ENCODE results near the gene SPTA1. TPM values are rescaled to one million over a fixed set of nuclear protein-coding genes. Genes with fewer than 3 reads are reported as not detected.

The SPTA1 gene
- total RNA-seq, 1 donor from 2014 or later, result not detected

- no peak for DNase-seq
- Histone ChIP-seq H3K9me3 (no peaks in the 10 kb centered on the region), H3K4me1 (no peaks in the 10 kb centered on the region), H3K27me3 (no peaks in the 10 kb centered on the region), H3K36me3 (no peaks in the 10 kb centered on the region), H3K4me3 (no peak overlapping the region), H3K27ac (no peak overlapping the region)
- TF ChIP-seq CTCF (IDR thresholded peaks at IDR 0.05), result no peak
- intact Hi-C loops (cut with DNase I), result no loop called here
- no peak for ATAC-seq
These were observed 47.6 kb downstream of the SPTA1 start for GRCh38 chr1:158638904-158639303.

DNA sequence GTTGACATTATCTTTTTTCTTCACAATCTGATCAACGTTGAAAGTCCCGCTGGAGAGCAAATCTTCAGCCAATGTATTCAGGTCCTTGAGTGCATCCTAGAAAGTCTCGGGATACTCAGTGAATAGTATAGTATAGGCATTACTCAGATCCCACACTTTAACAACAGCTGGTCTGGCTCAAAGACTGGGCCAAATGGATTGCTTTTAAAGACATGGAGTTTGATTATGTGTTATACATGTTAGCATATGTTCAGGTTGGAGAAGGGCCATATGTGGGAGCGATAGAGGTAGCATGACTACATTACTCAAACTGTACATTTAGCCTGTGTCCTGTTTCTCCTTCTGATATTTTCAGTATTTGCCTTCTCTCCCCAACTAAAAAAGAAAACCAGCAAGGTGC is 48.4 kb downstream of the SPTA1 start:
- intact Hi-C loops (cut with DNase I), result no loop called here
- Histone ChIP-seq H3K9me3 (no peaks in the 10 kb centered on the region), H3K36me3 (no peaks in the 10 kb centered on the region), H3K27ac (no peak overlapping the region), H3K4me1 (no peaks in the 10 kb centered on the region), H3K27me3 (no peaks in the 10 kb centered on the region), H3K4me3 (no peak overlapping the region)
- ATAC-seq (no peak), DNase-seq (no peak)
- TF ChIP-seq CTCF (IDR thresholded peaks at IDR 0.05), result no peak

DNA sequence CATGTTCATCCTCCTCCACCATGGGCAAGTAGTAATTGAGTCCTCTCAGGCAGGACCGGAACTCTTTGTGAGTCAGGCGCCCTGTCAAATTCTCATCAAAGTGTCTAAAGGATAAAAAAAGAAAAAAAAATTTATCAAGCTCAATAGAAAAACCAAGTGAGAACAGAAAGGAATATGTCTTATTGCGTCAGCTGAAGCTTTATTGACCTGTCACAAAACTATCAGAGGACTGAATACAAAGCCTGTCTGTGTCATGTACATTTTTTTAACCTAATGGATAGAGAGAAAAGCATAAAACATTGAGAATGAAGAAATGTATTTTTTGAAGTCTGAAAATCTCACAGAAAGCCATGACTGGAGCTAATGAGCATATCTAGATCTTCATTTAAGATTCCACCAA is 72.8 kb downstream of the SPTA1 start:
- Histone ChIP-seq H3K4me3 (no peak overlapping the region), H3K4me1 (no peaks in the 10 kb centered on the region), H3K36me3 (no peaks in the 10 kb centered on the region), H3K27me3 (no peaks in the 10 kb centered on the region), H3K27ac (no peak overlapping the region), H3K9me3 (no peaks in the 10 kb centered on the region)
- intact Hi-C loops (cut with DNase I), result no loop called here
- no peak for DNase-seq
- no peak for ATAC-seq
- TF ChIP-seq CTCF (IDR thresholded peaks at IDR 0.05), result no peak

- Histone ChIP-seq H3K27me3 (no peaks in the 10 kb centered on the region), H3K36me3 (no peaks in the 10 kb centered on the region), H3K4me3 (no peak overlapping the region), H3K27ac (no peak overlapping the region), H3K9me3 (no peaks in the 10 kb centered on the region), H3K4me1 (no peaks in the 10 kb centered on the region)
- intact Hi-C loops (cut with DNase I), result no loop called here
- TF ChIP-seq CTCF (IDR thresholded peaks at IDR 0.05), result no peak
- no peak for DNase-seq
- no peak for ATAC-seq
These were observed 74.6 kb downstream of the SPTA1 start for GRCh38 chr1:158611916-158612315.

DNA sequence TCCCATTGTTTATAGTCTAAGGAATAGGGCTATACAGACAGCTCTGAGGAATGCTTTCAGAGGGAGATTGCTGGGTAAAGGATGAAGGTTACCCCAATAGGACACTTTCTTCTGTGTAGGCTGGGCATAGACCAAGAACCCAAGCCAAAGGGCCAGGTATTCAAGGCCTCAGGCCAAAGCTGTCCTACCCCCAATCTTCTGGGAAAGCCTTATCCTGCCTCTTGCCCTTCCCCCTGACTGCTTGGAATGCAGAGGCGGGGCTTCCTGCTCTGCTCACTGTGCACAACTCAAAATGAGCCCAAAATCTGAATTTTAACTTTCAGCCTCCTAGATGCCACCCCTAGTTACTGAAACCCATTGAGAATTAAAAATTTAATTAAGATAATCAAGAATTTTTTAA is 79.2 kb downstream of the SPTA1 start:
- no peaks in the 10 kb centered on the region for H3K4me1 ChIP-seq
- H3K27ac ChIP-seq, result no peak overlapping the region
- H3K9me3 ChIP-seq, result no peaks in the 10 kb centered on the region
- ATAC-seq, result no peak
- H3K4me3 ChIP-seq, result no peak overlapping the region
- H3K36me3 ChIP-seq, result no peaks in the 10 kb centered on the region
- DNase-seq, result no peak
- no peak for TF ChIP-seq CTCF (IDR thresholded peaks at IDR 0.05)
- no peaks in the 10 kb centered on the region for H3K27me3 ChIP-seq
- intact Hi-C loops (cut with DNase I), result no loop called here

- H3K9me3 ChIP-seq, result no peaks in the 10 kb centered on the region
- no peak for DNase-seq
These were observed 81.5 kb downstream of the SPTA1 start, which contains the start of gene OR10Z1 for GRCh38 chr1:158604968-158605367. TSS of gene OR10Z1 (plus strand) at chr1:158605268. CDS start at chr1:158606439, 1,171 bp downstream.

More at GRCh38 chr1:158604968-158605367, 81.5 kb downstream of the SPTA1 start, which contains the start of gene OR10Z1:
- no peak for TF ChIP-seq CTCF (IDR thresholded peaks at IDR 0.05)
- no peak for ATAC-seq
- H3K27me3 ChIP-seq, result no peaks in the 10 kb centered on the region
- no peaks in the 10 kb centered on the region for H3K4me1 ChIP-seq
- no peaks in the 10 kb centered on the region for H3K36me3 ChIP-seq
- H3K27ac ChIP-seq, result no peak within 1 kb of the TSS
- intact Hi-C loops (cut with DNase I), result no loop called here
- H3K4me3 ChIP-seq, result no peak within 1 kb of the TSS

Measured in upper lobe of right lung (tissue), 1 donor.